Anterior cingulate cortex (tissue), 58 donors: ENCODE data around the gene BLOC1S1.

Source experiments
- DNase-seq, 58 donors: peaks; one replicate each; lab custom pipeline; 2025; lab: John Stamatoyannopoulos, UW

The BLOC1S1 gene

DNA sequence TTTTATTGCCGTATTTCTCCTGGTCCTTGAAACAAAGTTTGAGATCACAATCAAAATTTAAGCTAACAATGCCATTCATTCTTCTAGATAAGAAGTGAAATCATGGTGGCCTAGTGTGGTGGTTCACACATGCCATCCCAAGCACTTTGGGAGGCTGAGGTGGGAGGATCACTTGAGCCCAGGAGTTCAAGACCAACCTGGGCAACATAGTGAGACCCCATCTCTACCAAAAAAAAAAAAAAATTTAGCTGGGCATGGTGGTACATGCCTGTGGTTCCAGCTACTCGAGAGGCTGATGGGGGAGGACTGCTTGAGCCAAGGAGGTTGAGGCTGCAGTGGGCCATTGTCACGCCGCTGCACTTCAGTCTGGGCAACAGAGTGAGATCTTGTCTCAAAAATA is 51.3 kb downstream of the BLOC1S1 start:
- no peak for DNase-seq
